Pons (tissue), 1 donor: ENCODE data around the gene DMD.
"Not testable (repeated sequence)": the region's sequence is repeated elsewhere in the genome, so short reads cannot be mapped to it uniquely, and the experiment has no call there.

ENCODE experiments used
- DNase-seq: peaks from one replicate; pipeline ENCODE4 v3.0.0-alpha.2; 2016; ENCODE audit warnings: low spot score

Gene DMD

DNA sequence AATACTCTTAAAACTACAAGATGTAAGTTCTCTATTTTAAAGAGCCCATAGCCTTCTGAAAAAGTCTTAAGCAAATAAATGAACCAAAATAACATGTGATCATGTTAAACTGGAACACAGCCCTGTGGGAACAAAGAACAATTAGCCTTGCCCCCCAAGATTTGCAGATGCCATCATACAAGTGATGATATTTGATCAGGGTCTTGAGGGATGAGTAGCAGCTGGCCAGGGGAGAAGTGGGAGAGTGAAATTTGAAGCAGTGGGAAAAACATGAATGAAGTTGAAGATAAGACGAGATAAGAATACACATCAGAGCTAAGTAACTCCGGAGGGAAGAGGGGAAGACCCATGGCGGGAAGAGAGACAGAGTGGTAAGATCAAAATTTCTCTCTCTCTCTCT, 1689.4 kb downstream of the DMD start:
- DNase-seq: no peak

DNA sequence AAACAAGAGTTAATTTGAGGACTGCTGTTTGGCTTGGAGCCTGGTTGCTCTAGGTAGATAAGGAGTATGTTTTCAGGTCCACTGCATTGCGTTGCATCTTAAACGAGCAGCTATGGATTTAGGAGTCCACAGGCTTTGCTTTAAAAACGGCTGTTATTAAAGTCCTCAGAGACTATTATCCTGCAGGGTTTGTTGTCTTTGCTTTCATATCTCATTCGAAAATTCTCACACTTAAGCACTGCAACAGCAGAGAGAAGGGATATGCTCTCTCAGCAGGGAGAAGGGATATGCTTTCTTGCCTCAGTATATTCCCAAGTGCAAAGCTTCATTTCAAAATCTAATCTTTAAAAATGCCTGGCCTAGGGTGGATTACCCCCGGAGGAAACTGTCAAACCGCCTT, 1694.8 kb downstream of the DMD start:
- no peak for DNase-seq

DNA sequence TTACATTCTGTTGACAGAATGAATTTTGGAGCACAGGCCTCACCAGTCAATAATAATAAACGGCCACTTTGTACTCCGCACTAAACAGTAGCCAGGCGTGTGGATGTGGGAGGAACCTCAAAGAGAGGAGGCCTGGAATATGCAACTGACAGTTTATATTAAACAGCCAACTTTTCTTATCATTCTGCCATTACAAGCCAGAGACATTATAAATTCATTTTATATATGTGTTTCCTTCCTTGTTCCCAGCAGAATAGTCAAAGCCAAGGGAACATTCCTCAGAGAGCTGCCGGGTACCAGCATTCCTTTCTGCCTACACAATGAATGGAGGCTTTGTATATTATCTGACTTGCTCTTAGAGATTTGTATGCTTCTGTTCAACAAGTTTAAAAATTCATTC, 1703.0 kb downstream of the DMD start:
- peak; percentile 70 for DNase-seq

DNA sequence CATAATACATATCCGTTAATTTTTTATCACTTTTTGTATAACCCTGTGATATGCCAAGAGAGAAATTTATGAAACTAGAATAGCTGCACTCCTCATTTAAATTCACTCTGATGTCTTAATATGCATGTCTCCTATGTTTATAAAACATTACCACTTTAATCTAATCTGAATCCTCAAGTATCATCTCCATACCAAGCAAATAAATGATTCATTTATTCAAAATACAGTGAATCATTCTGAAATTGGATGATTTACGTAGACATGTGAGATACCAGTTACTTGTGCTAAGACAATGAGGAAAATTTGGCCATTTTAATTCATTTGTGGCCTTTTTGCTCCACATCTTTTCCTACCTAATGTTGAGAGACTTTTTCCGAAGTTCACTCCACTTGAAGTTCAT, 1704.4 kb downstream of the DMD start:
- DNase-seq: no peak

DNA sequence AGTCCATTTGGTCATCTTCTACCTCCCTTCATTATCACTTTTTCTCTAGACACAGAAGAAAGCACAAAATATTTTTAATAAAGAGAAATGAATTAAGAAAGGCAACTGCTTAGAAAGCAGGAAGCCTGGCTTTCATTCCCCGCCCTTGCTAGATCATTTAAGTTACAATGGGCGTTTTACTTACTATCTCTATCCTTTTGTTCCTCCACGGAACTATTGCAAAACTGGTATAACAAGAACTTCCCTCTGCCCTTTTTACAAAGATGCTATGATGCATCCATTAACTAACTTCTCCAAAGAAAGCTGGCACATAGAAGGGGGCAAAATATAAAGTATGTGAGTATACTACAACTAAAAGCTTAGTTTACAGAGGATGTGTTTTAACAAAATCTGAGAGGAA, 1705.0 kb downstream of the DMD start:
- DNase-seq: no peak

DNA sequence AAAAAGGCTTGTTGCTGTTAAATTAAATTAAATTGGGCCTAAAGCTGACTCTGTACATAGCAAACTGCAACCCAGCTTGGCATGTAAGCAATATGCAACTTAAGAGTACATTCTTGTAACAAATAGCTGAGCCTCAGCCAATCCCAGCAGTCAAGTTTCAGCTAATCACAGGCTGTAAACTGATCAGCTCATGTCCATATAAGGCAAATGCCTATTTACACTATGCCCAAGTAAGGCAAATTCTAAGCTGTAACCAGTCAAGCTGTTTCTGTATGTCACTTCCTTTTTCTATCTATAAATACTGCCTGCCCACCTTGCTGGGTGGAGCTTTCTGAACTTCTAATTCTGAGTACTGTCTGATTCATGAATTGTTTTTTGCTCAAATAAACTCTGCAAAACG, 1710.4 kb downstream of the DMD start:
- no peak for DNase-seq

DNA sequence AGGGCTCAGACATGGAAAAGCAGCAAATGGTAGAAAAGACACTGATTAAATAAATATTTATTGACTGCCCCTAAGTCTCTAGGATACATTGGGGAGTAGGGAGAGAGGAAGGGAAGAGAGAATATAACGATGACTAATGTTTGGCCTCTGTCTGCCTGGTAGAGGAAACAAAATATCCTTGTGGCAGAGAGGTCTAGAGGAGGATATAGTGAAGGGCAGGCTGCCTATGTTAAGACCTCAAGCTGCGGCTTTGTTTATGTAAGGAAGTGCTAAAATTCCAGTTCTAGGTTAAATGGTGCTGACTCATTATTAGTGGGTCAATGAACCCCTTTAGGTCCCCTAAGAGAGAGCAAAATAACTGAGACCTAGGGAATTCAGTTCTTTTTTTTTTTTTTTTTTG, 1712.2 kb downstream of the DMD start:
- DNase-seq: no peak

DNA sequence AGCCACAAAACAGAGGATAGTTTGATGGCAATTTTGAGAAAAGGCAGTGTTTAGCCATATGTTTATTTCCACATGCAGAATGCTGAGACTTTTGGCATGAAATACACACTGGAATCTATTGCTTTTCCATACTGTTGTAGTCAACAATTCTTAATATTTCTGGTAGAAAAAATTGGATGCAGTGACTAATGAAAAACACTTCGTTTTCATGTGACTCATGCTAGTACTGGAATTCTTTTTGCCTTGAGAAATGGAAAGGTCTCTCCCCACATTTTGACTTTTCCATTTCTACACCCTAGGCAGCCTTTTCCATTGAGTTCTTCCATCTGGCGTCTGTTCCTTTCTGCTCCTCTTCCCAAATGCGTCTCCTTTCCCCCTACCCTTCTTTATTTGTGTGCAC, 1714.3 kb downstream of the DMD start:
- no peak for DNase-seq

DNA sequence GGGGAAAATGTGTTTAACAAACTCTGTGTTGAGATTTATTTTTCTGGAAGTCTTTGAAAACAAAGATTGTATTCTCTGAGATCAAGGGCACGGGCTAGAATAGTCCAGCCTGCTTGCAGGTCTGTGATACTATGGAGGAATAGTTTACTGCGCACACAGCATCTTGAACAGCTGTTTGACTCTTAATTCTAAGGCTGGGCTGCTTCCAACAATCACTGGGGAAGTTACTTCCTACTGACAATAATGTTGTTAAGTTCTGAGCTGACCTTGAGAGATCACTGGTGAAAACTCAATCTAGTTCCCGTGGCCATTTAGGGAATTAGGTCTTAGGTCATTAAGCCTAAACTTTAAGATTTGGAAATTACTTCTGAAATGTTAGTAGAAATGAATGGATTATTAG, 1723.4 kb downstream of the DMD start:
- no peak for DNase-seq

DNA sequence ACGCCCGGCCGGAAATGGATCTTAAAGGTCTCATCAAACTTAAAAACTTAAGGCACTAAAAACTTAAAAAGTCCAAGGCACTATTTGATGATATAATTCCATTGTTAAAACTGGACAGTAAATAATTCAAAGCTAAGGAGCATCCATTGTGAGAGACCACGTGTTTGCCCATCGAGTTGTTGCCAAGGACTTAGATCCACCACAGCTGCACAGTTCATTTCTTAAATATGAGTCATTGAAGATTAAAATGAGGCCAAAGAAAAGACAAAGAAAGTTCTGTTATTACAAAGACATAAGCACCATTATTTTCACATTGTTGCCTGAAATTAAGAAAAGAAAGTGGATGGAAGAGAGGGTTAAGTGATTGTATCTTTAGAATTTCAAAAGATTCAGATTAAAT, 1728.0 kb downstream of the DMD start:
- DNase-seq: peak; percentile 6

DNA sequence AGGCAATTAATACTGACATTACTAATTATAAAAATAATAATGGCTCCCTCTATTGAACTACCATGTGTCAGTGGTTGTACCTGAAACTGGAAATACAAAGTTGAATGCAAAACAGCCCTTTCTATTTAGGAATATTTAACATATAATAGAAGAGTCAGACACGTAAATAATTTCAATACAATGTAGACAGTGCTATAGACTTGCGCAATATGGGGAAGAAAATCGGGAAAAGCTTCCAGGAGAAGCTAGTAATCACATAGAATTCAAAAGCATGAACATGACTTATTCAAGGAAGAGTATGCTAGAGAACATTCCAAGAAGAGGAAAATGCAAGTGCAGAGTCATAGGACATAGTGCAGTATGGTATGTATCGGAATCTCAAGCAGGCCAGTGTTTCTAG, 1730.7 kb downstream of the DMD start:
- no peak for DNase-seq

DNA sequence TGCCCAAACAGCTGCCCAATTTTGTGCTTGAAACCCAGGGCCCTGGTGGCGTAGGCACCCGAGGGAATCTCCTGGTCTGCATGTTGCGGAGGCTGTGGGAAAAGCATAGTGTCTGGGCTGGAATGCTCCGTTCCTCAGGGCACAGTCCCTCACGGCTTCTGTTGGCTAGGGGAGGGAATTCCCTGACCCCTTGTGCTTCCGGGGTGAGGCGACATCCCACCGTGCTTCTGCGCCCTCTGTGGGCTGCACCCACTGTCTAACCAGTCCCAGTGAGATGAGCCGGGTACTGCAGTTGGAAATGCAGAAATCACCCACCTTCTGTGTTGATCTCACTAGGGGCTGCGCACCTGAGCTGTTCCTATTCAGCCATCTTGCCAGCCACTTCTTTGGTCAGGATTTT, 1740.1 kb downstream of the DMD start:
- DNase-seq: no peak

DNA sequence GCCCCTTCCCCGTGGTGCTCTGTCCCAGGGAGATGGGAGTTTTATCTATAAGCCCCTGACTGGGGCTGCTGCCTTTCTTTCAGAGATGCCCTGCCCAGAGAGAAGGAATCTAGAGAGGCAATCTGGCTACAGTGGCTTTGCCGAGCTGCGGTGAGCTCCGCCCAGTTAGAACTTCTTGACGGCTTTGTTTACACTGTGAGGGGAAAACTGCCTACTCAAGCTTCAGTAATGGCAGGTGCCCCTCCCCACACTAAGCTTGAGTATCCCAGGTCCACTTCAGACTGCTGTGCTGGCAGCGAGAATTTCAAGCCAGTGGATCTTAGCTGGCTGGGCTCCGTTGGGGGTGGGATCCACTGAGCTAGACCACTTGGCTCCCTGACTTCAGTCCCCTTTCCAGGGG, 1740.6 kb downstream of the DMD start:
- not testable (repeated sequence) for DNase-seq

DNA sequence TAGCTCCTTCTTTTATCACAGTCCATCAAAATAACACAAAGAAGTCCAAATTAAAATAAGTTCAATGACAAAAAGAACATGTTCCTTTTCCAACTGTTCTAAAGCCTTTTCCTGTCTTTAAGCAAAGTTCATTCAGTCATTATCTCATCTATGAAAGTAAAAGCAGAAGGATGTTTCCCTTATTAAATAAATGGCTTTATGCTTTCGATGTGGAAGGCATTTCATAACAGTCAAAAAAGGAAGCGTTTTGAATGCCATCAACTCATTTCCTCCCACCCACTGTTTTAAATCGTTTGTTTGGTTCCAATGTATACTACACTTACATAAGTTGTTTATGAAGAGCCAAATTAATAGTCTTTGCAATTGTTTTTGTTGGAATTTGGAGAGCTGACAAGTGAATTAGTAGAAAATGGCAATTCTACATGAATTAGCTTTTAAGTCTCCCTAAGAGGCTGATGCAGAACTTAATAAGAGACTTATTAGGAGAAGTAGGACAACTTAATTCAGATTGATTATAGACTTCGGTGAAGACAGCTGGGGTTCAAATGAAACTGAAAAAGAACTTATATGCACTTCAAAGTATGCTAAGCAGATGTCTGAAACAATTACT, 1746.9 kb downstream of the DMD start:
- no peak for DNase-seq

DNA sequence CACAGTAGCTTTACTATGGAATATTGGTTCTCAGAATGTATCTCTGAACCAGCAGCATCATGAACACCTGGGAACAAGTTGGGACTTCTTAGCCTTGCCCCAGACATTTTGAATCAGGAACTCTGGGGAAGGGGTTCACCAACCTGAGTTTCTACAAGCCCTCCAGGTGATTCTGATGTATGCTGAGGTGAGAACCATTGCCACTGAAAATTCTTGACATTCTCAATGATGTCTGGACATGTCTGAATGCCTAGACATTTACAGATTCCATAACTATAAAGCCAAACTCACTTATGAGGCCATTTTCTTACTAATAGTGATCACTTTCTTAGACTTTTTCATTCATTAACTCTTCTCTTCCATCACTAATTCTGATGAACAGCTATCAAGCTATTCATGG, 1750.1 kb downstream of the DMD start:
- no peak for DNase-seq

DNA sequence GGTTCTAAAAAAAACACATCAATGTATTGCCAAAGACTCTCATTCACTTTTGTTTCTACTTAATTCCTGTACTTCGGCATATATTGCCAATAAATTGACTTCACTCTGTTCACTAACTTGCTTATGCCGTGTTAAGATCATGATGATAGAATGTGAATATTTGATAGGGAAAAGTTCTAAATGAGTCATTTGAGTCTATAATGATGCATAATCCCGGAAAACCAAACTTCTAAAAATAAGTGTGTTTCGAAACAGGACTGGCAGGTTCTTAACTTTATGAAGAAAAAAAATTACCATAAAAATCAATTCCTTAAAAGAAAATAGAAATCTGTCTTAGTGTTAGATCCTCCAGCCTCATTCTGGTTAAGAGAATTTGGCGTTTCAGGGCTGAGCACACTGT, 1752.0 kb downstream of the DMD start:
- no peak for DNase-seq

DNA sequence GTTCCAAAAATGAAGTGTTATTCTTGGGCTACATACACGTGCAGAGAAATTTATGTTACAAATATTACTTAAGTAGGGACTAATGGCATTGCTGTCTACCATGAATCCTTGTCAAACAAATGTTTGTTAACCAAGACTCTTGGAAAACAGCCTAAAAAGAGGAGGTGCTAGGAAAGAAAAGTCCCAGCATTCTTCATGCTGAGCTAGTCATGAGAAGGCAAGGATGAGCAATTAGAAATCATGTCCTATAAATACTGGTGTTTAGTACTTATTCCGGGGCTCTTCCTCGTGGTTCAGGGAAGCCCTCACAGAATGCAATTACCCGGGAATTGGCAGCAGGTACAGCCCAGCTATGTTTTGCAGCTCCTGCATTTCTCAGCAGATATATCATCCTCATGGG, 1761.4 kb downstream of the DMD start:
- no peak for DNase-seq

DNA sequence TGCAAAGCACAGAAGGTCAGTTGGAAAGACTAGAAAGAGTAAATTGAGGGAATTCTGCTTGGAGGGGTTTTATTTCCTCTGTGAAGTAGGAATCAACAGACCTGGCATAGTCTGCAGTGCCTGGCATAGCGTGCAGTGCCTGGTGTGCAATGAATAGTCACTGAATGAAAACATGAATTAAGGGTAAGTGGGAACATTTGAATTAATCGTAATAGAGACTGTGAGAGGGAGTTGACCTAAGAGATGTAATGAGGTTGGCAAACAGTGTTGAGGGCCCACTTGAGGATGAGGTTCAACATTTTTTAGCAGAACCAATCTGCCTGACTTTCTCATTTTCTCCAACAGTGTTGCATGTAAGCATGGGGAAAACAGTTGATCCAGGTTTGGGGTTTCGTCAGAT, 1762.3 kb downstream of the DMD start:
- DNase-seq: no peak

DNA sequence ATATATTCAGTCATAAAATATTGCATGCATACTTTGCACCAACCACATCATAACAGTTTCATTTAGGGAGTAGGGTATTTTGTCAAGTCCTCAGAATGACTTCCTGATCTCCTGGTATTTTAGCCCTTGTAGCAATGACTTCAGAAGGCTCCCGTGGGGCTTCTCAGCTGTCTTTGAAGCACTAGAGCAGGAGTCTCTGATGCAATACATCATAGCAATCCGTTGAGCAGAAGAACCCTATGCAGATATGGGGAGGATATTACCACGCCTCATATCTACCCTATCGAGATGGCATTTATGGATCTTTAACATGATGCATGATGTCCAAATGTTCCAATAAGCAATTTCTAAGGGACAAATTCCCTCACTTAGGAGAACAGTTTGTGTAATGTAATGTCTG, 1765.8 kb downstream of the DMD start:
- DNase-seq: no peak

DNA sequence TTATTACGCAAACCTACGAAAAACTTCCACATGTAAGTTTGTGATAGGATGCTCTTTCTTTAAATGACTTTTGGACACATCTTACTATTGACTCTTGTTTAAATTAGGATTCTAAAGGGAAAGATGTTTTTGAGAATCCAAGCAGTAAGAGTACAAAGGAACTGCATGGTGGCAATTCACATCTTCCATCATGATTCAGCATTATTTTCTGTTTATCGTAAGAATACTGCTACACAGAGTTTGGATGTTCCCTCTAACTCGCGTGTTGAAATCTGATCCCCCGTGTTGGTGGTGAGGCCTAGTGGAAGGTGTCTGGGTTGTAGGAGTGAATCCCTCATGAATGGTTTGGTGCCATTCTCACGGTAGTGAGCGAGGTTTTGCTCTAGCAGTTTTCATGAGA, 1767.7 kb downstream of the DMD start:
- no peak for DNase-seq

DNA sequence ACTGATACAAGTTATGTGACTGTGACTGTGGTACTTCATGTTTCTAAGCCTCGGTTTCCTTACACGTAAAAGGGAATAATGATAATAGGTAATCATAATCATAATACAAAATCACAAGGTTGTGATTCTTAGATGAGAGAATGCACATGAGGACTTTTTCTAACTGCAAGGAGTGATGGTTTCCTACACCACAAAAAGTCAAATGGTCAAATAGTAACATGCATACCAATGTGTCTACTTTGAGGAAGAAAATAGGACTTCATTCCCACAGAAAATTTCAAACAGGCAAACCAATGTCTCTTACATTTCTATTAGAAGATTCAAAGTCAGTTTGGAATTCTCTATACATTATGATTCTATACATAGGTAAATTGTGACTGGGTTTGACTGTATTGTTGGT, 1770.8 kb downstream of the DMD start:
- DNase-seq: no peak

DNA sequence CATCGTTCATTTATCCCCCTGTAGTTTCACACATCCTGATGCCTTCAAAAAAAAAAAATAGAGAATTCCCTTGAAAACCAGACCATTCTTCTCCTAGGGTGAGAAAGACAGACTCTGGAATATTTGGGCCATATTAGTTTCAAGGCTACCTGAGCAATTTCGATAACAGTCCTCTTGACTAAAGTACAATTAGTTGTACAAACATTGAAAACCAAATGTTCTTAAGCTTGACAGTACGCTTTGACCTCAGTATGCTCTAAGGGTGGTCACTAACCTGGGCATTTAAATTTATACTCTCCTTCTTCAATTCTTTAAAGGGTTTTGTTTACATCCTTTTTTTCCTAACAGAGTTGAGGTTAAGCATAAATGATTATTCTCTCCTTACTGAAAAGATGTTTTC, 1774.9 kb downstream of the DMD start:
- DNase-seq: no peak

DNA sequence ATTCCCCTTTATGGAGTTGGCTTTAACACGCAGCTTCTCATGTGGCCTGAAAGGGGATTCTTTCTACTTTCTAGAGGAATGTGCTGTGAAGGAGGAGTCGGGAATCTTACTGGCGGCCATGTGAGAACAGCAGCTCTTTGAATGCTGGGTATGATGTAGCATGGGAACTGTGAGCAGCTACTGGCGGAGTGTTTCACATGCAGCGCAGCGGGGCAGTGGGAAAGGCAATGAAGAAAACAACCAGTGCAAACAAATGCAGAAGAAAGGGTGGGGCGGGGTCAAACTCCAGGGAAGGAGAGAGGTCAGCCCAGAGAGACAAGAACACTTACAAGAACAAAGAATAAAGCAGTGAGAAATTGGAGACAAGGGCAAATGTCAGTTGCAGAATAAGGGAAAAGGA, 1775.8 kb downstream of the DMD start:
- DNase-seq: peak; percentile 1

DNA sequence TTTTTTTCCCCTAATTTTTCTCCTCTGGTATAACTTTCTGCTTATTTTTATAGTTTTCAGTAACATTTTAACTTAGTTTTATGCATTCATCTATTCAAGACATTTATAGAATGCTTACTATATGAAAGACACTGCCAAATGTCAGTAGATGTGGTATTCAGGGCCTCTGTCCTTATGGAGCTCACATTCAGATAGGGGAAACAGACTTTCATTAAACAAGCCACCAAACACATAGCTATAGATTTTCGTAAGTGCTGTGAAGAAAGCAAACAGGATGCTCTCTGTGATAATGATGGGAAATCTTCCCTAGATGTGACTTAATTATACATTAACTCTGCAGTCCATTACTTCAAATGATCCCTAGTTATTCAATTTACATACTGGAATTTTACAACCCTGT, 1777.5 kb downstream of the DMD start:
- no peak for DNase-seq

DNA sequence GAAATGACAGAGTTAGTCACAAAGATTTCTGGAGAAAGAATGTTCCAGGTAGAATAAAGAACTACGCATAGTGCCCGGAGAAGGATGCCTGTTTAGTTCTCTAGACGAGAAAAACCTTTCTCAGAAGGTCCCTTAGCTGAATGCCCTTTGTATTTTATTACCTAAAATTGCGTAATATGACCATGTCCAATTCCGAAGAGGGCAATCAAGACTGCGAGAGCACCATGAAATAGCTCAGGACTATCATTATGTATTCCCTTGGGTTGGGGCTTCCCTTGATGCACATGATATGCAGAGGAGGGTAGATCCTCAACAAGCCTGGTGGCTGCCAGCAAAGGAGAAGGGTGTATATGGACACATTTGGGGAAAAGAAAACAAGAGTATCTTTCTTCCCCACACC, 1781.4 kb downstream of the DMD start:
- DNase-seq: no peak
